Measurements from ENCODE around the gene IRF5.

The IRF5 gene

DNA sequence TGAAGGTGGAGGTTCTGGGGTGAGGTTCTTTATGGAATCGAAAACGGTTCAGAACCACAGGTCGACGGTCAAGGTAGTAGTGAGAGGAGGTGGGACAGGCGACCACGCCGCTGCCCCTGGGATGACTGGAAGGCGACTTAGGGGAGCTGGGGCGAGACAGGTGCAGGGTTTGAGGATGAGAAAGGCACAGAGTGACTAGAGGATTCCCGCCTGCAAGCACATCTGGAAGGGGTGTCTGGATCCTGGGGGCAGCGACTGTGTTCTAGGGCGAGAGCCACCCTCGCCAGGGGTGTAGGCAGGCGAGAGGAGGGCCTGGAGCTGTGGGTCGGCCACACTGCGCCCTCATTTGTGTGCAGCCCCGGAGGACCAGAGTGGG, 468 bp upstream of the IRF5 start:
- no peak for DNase-seq (ENCODE audit: low read depth)
- TF ChIP-seq, protein P1, sequence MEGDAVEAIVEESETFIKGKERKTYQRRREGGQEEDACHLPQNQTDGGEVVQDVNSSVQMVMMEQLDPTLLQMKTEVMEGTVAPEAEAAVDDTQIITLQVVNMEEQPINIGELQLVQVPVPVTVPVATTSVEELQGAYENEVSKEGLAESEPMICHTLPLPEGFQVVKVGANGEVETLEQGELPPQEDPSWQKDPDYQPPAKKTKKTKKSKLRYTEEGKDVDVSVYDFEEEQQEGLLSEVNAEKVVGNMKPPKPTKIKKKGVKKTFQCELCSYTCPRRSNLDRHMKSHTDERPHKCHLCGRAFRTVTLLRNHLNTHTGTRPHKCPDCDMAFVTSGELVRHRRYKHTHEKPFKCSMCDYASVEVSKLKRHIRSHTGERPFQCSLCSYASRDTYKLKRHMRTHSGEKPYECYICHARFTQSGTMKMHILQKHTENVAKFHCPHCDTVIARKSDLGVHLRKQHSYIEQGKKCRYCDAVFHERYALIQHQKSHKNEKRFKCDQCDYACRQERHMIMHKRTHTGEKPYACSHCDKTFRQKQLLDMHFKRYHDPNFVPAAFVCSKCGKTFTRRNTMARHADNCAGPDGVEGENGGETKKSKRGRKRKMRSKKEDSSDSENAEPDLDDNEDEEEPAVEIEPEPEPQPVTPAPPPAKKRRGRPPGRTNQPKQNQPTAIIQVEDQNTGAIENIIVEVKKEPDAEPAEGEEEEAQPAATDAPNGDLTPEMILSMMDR (IDR thresholded peaks at IDR 0.05; ENCODE audit: low read length, missing control alignments), result no peak
- H3K4me3 ChIP-seq (replicated peaks; ENCODE audit: low read depth, low read length), result no peak overlapping the region

DNA sequence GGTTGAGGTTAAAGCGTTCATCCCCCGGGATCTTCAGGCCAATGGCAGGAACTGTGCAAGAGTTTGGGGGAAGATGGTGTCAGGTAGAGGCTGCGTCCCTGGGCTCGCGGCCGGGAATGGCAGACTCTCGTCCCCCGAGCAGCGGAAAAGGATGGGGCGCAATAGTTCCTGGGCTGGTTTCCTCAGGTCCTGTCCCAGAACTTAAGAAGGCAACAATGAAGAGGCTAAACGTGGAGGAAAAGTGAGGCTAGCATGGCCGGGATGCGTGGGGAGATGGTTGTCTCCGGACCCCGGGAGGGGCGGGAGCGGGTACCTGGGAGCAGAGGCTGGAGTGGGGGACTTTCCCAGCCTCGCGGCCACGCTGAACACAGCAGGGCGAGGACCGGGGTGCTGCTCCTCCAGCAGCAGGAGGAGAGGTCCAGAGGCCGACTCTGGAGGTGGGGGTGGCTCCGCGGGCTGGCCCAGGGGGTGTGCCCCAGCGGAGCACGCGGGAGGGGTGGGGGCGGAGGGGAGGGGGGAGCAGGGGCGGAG, 882 bp downstream of the IRF5 start:
- peak overlapping the region; percentile 40 for H3K4me3 ChIP-seq (replicated peaks; ENCODE audit: low read depth, low read length)
- TF ChIP-seq, protein P1 (IDR thresholded peaks at IDR 0.05; ENCODE audit: low read length, missing control alignments), result no peak
- DNase-seq (ENCODE audit: low read depth), result no peak

DNA sequence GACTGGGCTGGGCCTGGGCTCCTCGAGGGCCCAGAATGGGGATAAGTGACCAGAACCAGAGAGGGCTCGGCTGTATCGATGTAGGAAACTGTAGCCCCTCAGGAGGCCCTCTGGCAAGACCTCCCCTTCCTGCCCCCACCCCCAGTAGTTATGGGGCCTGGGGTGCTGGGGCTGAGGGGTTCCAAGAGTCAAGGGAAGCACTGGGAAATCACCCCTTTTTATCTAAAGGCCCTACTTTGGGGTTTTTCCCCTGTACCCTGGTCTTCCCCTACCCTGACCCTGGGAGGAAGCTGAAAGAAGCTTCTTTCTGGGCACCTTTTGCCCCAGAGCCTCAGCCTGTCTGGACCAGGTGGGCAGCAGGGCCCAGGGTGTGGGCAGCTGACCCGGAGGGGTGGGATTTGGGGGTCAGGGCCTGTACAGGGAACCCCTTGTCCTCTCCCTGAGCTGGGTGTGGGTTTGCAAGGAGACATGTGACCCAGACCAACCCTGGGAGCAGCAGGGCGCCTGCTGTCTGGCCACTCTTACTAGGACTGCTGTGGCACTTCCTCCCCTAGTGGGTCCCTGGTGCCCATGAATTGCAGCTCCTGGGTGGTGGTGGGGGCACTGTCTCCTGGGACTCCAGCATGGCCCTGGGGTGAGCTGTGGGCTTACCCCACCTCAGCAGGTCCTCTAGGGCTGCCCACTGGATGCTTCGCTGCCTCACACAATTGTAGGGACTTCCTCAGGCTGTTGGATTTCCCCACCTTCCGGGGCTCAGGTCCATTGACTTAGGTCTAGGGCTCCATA, 1.5 kb downstream of the IRF5 start:
- H3K4me3 ChIP-seq (replicated peaks; ENCODE audit: low read depth, low read length), result no peak overlapping the region
- TF ChIP-seq, protein P1 (IDR thresholded peaks at IDR 0.05; ENCODE audit: low read length, missing control alignments), result no peak

DNA sequence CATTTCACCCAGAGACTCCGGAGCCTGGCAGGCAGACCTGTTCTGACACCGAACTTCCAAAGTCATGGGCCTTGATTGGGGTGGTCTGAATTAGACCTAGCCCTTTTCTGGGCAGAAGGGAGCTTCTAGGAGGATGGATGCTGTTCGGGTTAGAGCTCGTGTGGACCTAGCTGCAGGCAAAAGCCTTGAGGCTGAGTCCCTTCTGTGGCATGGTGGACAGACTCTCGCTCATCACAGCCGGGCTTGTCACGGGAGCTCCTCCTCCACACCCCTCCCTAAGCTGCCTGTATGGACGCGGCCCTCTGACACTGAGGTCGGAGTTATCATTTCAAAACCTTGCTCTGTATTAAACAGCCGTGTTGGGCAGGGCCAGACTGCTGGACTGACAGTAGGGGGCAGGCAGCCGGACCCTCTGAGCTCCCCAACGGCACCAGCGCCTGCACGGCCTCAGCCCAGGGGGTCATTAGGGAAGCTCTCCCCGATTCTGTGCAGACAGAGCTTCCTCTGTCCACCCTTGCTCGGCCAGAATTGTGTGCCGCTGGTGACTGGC, 2.2 kb downstream of the IRF5 start:
- H3K4me3 ChIP-seq (replicated peaks; ENCODE audit: low read depth, low read length), result no peak overlapping the region
- DNase-seq (ENCODE audit: low read depth), result no peak

More for the DNA sequence above, 1.5 kb downstream of the IRF5 start:
- no peak for DNase-seq (ENCODE audit: low read depth)

DNA sequence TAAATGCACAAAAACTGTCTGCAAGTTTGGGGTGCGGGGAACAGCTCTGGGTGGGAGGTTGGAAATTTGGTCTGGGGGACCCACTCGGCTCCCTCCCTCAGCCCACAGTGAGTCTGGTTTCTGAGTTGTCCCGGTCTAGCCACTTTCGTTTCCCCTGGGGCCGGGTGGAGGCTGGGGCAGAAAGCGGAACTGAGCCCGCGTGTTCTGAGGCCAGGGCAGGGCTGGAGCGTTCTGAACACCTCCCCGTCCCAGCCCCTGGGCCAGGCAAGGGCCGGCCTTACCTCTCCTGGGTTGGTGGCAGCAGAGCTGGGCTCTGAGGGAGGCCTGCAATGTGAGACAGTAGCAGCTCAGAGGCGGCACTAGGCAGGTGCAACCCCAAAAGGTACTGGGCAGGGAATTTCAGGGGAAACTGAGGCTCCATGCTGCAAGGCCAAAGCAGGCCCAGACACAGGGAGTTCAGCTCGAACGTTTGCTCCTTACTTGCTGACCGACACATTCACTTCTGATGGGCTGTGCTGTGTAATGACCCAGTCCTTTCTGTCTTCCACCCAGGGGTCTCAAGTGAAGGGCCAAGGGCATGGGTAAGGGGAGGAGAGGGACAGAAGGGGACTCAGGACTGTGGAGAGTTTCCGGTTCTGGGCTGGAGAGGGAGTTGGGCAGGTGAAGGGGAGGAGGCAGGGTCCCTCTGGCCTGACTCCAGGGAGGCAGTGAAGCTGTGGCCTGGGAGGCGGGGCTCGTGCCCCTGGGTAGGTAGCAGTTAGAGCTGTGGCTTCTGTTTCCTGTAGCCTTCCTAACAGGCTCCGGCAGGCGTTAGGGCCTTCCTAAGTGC, 3.0 kb downstream of the IRF5 start:
- DNase-seq (ENCODE audit: low read depth), result no peak
- TF ChIP-seq, protein P1 (IDR thresholded peaks at IDR 0.05; ENCODE audit: low read length, missing control alignments), result no peak
- no peak overlapping the region for H3K4me3 ChIP-seq (replicated peaks; ENCODE audit: low read depth, low read length)

More for the DNA sequence above, 2.2 kb downstream of the IRF5 start:
- TF ChIP-seq, protein P1 (IDR thresholded peaks at IDR 0.05; ENCODE audit: low read length, missing control alignments), result no peak

DNA sequence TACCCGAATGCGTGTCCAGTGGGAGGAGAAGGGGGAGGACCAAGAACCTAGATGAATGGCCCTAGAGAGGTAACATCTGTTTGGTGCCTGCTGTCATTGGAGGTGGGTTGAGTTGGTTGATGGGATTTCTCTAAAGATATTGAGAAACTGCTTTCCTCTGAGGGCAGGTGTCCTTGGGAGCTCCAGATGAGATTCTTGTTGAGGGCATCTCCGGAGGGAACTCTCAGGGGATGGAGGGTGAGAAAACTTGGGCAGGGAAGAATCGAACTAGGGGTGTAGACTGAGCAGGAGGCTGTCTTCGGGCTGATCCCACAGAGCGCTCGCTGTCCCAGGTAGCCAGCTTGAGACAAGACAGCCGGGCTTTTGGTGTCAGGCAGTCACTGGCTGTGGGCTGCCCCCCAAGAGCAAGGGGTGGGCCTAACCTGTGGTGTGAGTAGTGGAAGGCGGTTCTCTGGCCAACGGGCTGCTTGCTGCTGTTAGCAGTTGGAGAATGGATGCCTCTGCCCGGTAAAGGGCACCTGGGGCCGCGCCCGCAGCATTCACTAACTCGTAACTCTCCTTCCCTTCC, 3.7 kb downstream of the IRF5 start:
- TF ChIP-seq, protein P1 (IDR thresholded peaks at IDR 0.05; ENCODE audit: low read length, missing control alignments), result no peak
- no peak overlapping the region for H3K4me3 ChIP-seq (replicated peaks; ENCODE audit: low read depth, low read length)
- DNase-seq (ENCODE audit: low read depth), result no peak

All from fibroblast of pulmonary artery (primary cell).